Measurements from ENCODE around the gene SEPTIN1.
"Not testable (repeated sequence)": the region's sequence is repeated elsewhere in the genome, so short reads cannot be mapped to it uniquely, and the experiment has no call there.

- TF ChIP-seq POLR2A (IDR thresholded peaks at IDR 0.05; ENCODE audit: low read depth, low read length); POLR2AphosphoS5 (IDR thresholded peaks at IDR 0.05; ENCODE audit: low read depth, low read length); PAX5 (IDR thresholded peaks at IDR 0.05; ENCODE audit: insufficient read depth, low read length, severe bottlenecking); TAF1 (IDR thresholded peaks at IDR 0.05; ENCODE audit: low read depth, low read length); POU2F2 (IDR thresholded peaks at IDR 0.05; ENCODE audit: low read depth, low read length): not testable (repeated sequence)
These were observed 47.8 kb downstream of the SEPTIN1 start for GRCh38 chr16:30334473-30334989.

Measured in GM12891 (cell line).